ENCODE data around the gene CX3CL1.

- TF ChIP-seq, protein P1, sequence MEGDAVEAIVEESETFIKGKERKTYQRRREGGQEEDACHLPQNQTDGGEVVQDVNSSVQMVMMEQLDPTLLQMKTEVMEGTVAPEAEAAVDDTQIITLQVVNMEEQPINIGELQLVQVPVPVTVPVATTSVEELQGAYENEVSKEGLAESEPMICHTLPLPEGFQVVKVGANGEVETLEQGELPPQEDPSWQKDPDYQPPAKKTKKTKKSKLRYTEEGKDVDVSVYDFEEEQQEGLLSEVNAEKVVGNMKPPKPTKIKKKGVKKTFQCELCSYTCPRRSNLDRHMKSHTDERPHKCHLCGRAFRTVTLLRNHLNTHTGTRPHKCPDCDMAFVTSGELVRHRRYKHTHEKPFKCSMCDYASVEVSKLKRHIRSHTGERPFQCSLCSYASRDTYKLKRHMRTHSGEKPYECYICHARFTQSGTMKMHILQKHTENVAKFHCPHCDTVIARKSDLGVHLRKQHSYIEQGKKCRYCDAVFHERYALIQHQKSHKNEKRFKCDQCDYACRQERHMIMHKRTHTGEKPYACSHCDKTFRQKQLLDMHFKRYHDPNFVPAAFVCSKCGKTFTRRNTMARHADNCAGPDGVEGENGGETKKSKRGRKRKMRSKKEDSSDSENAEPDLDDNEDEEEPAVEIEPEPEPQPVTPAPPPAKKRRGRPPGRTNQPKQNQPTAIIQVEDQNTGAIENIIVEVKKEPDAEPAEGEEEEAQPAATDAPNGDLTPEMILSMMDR (IDR thresholded peaks at IDR 0.05), result no peak
- TF ChIP-seq POLR2A (IDR thresholded peaks at IDR 0.05) (no peak), EP300 (IDR thresholded peaks at IDR 0.05) (no peak)
Measured at GRCh38 chr16:57356547-57356946, 15.7 kb upstream of the CX3CL1 start.

Data from tibial nerve (tissue), 4 donors.